AG04450 (cell line): ENCODE data around the gene USP7. TPM values are rescaled to one million over a fixed set of nuclear protein-coding genes. Genes with fewer than 3 reads are reported as not detected.

Experiments
- CTCF ChIA-PET: fragments of 300-600, 350-600 bp; formaldehyde crosslinking; extraction: SDS; loops from one replicate; lab custom pipeline; 2022; ENCODE audit warnings: antibody characterized with exemption, inconsistent platforms; lab: Charles Lee
- POLR2A ChIA-PET: fragments of 350-600 bp; formaldehyde crosslinking; extraction: SDS; loops from one replicate; lab custom pipeline; 2021; ENCODE audit warnings: antibody characterized with exemption, inconsistent platforms; lab: Yijun Ruan, JAX
- DNase-seq: peaks from one replicate; pipeline ENCODE4 v3.0.0-alpha.2; 2011; ENCODE audit warnings: low read depth, low spot score
- H3K27ac ChIP-seq: one replicate; pipeline ENCODE4 v1.5.1; 2012; ENCODE audit warnings: low read depth, low read length, control low read depth
- H3K27me3 ChIP-seq: one replicate; pipeline ENCODE4 v1.6.0; 2012; ENCODE audit warnings: low read length; ENCODE audit not compliant: control insufficient read depth, insufficient read depth
- H3K4me3 ChIP-seq: 2 replicates; pipeline ENCODE4 v1.5.1; 2011; ENCODE audit warnings: mild to moderate bottlenecking, low read depth, low read length, control low read depth
- H3K9me3 ChIP-seq: 2 replicates; pipeline ENCODE4 v1.5.1; 2012; ENCODE audit warnings: low read length; ENCODE audit not compliant: control insufficient read depth, insufficient read depth
- polyA plus RNA-seq: library from polyadenylated mRNA; depleted of rRNA; stranded (reverse); fragments of >200 nt; gene quantifications from 2 replicates; pipeline ENCODE4 v1.2.3, GENCODE V29; 2011
- TF ChIP-seq, protein P1 (sequence below): IDR thresholded peaks from 2 replicates; pipeline ENCODE4 v1.5.1; 2011; ENCODE audit warnings: low read depth, low read length, control low read depth, inconsistent platforms

Gene USP7
- polyA plus RNA-seq, 1 experiment: 26.9 TPM

DNA sequence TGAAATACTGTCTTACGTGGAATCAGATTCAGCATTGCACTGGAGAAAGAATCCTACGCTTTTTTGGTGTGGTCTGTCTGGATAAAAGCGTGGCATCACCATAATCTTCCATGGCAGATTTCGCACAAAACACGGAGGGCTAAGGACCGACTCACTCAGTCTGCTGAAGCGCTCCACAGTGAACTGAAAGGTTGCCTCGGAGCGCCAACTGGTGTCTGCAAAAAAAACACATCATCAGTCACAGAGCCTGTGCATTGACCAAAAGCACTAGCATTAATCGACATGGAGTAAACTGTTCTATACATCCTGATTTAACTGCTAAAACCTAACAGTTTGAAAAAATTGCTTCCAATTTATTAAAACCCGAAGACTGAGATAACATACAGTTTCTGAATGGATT is 40.5 kb downstream of the USP7 start:
- no peak for DNase-seq
- H3K4me3 ChIP-seq: no peak overlapping the region
- H3K27me3 ChIP-seq: no peaks in the 10 kb centered on the region
- TF ChIP-seq, protein P1, sequence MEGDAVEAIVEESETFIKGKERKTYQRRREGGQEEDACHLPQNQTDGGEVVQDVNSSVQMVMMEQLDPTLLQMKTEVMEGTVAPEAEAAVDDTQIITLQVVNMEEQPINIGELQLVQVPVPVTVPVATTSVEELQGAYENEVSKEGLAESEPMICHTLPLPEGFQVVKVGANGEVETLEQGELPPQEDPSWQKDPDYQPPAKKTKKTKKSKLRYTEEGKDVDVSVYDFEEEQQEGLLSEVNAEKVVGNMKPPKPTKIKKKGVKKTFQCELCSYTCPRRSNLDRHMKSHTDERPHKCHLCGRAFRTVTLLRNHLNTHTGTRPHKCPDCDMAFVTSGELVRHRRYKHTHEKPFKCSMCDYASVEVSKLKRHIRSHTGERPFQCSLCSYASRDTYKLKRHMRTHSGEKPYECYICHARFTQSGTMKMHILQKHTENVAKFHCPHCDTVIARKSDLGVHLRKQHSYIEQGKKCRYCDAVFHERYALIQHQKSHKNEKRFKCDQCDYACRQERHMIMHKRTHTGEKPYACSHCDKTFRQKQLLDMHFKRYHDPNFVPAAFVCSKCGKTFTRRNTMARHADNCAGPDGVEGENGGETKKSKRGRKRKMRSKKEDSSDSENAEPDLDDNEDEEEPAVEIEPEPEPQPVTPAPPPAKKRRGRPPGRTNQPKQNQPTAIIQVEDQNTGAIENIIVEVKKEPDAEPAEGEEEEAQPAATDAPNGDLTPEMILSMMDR: no peak
- no peak overlapping the region for H3K27ac ChIP-seq
- ChIA-PET POLR2A (no interaction called here), CTCF (interaction anchor here (0.6 kb wide), 1 partner anchor 13 kb away, joined by 3 read pairs; no protein-coding TSS in a partner anchor)
- no peaks in the 10 kb centered on the region for H3K9me3 ChIP-seq

DNA sequence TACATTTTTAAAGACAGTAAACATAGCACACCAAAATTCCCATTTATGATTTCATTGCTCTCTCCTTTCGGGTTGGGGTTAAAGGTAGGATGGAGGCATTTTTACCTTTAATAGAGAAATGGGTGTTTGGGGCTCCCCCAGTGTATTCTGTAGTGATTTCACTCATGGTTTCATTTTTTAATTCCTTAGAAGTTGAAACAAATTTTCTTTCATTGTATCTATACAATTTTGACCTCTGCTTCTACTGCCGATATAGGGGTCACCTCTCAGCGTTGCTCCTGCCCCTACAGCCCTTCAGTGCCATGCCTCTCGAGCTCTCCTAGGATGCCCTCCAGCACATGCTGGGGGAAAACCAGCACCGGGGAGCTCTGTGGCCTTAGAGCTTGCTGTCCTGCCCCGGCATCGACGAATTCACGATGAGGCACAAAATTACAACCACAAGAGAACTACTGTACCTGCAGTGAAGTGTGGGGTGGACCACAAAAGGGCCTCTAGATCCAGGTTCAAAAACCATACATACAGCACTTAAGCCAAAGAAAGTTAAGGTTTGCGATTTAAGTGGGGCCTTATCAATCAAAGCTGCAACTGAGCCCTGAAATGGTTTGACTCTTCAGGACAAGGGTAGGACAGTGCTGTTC is 42.2 kb downstream of the USP7 start:
- POLR2A ChIA-PET: no interaction called here
- H3K27ac ChIP-seq: no peak overlapping the region
- TF ChIP-seq, protein P1: no peak

DNA sequence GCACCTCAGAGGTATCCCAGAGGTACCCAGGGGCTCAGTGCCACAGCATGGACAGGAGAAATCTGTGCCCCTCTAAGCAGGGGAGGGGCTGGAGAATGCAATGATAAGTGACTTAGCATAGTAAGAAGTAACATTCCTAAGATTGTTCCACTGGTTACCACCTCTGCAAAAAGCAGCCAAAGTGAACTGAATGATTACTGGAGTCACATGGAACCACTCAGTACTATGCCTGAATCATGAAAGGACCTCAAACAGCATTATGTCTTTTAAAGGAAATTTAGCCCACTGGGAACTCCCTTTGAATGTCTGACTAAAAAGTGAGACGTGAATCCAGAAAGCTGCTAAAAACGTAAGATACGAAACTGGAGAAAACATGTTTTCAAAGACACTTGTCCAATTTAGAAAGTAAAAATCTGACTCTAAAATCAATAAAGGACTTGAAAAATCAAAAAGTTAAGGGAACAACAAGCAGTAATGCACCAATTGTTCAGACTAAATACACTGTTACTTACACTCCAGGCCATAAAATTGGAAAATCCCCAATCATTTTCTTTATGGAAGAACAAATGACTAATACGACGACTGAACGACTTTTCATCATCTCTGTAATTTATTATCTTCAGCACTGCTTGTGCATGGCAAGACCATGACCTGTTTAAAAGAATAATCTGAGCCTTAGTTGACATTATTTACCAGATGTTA is 42.9 kb downstream of the USP7 start:
- TF ChIP-seq, protein P1: no peak
- Histone ChIP-seq H3K27ac (no peak overlapping the region), H3K9me3 (no peaks in the 10 kb centered on the region), H3K4me3 (no peak overlapping the region), H3K27me3 (no peaks in the 10 kb centered on the region)
- DNase-seq: no peak
- ChIA-PET POLR2A (no interaction called here), CTCF (interaction anchor here (2.0 kb wide), 1 partner anchor 88 kb away, joined by 6 read pairs; no protein-coding TSS in a partner anchor)

More for the DNA sequence above, 42.2 kb downstream of the USP7 start:
- Histone ChIP-seq H3K4me3 (no peak overlapping the region), H3K9me3 (no peaks in the 10 kb centered on the region), H3K27me3 (no peaks in the 10 kb centered on the region)
- no peak for DNase-seq
- CTCF ChIA-PET: interaction anchor here (2.0 kb wide), 1 partner anchor 87 kb away, joined by 6 read pairs; no protein-coding TSS in a partner anchor

DNA sequence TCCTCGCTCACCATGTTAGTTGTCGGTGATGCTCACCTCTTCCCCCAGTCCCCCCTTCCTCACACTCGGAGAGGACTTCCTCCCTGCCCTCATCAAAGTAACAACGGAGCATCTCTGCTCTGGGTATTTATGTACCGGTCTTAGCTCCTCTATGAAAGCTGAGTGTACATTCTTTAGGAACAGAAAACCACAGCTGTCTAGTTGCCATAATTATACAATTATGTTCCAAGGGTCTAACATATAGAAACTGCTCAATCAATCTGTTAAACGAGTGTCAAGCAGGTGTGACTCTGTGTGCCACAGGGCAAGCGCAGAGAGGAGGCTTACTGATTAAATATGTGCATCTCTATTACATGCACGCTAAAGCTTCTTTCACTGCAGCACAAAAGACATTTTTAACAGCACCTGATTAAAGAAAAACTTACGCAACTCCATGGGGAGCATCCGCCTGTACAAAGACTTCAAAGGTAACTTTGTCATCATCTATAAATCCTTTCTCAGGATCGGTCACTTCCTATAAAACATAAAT is 43.7 kb downstream of the USP7 start:
- no peaks in the 10 kb centered on the region for H3K9me3 ChIP-seq
- POLR2A ChIA-PET: no interaction called here
- no peak overlapping the region for H3K4me3 ChIP-seq
- H3K27ac ChIP-seq: no peak overlapping the region
- no peak for DNase-seq
- TF ChIP-seq, protein P1: no peak
- CTCF ChIA-PET: no interaction called here
- H3K27me3 ChIP-seq: no peaks in the 10 kb centered on the region
